Measurements from ENCODE around the gene CGB7. TPM values are rescaled to one million over a fixed set of nuclear protein-coding genes. Genes with fewer than 3 reads are reported as not detected.

The CGB7 gene
- total and polyA plus RNA-seq, 7 donors: 0.23 TPM; not detected in 6

GRCh38 chr19:49017041-49017665 is 40.4 kb downstream of the CGB7 start, which contains the start of gene LHB:
TSS of gene LHB (minus strand) at chr19:49017091. CDS start at chr19:49017081, 10 bp downstream.
- Histone ChIP-seq H3K4me1 (peaks cover 0 to 25% (median 24%) of the 10 kb centered on the region in 4 donors), H3K27me3 (peaks cover 8 to 44% (median 31%) of the 10 kb centered on the region in 3 donors), H3K27ac (no peak within 1 kb of the TSS), H3K9me3 (no peaks in the 10 kb centered on the region), H3K4me3 (peak within 1 kb of the TSS; percentile 14 to 50 (median 40)), H3K36me3 (peaks cover 0 to 35% (median 2%) of the 10 kb centered on the region in 4 donors)
- WGBS, 2 donors: 63 to 74% methylated on average over 17 of the region's 17 CpGs
- DNase-seq: no peak
- intact Hi-C loops (cut with DNase I): no loop called here
- TF ChIP-seq EP300 (IDR thresholded peaks at IDR 0.05): no peak

DNA sequence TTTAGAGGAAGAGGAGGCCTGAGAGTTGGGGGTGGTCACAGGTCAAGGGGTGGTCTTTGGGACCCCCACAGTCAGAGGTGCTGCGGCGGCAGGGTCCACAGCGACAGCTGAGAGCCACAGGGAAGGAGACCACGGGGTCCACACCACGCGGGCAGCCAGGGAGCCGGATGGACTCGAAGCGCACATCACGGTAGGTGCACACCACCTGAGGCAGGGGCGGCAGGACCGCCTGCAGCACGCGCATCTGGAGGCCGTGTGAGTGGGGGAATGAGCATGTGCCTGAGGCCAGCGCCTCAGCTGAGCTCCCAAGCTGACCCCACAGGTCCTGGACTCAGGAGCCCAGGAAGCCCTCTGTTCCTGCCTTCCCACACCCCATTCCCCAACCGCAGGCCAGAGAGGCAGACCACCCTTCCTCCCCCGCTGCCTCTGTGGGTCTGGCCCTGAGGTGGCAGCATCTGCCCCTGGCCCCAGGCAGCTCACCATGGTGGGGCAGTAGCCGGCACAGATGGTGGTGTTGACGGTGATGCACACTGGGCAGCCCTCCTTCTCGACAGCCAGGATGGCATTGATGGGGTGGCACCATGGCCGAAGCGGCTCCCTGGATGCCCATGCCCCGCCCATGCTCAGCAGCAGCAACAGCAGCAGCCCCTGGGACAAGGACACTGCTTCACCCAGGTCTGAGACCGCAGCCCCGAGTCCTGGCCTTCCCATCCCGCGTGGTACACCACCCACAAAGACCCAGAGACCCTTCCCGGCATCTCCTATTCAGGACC is 41.3 kb downstream of the CGB7 start:
- TF ChIP-seq EP300 (IDR thresholded peaks at IDR 0.05) (no peak), POLR2A (IDR thresholded peaks at IDR 0.05) (no peak), POLR2AphosphoS5 (IDR thresholded peaks at IDR 0.05) (no peak), CTCF (IDR thresholded peaks at IDR 0.05) (no peak)
- H3K4me3 ChIP-seq: no peak overlapping the region
- H3K27ac ChIP-seq: no peak overlapping the region
- DNase-seq: no peak
- peaks cover 0 to 25% (median 24%) of the 10 kb centered on the region in 4 donors for H3K4me1 ChIP-seq
- 93 to 97% methylated on average over 26 to 28 of the region's 29 CpGs for WGBS, 2 donors
- H3K36me3 ChIP-seq: peaks cover under 1 to 44% (median 11%) of the 10 kb centered on the region in 4 donors
- intact Hi-C loops (cut with DNase I): no loop called here
- peaks cover 8 to 43% (median 31%) of the 10 kb centered on the region in 3 donors for H3K27me3 ChIP-seq
- no peaks in the 10 kb centered on the region for H3K9me3 ChIP-seq

- Histone ChIP-seq H3K4me1 (peaks cover 0 to 25% (median 24%) of the 10 kb centered on the region in 4 donors), H3K27ac (no peak overlapping the region), H3K4me3 (no peak overlapping the region), H3K9me3 (no peaks in the 10 kb centered on the region), H3K36me3 (peaks cover 11 to 57% (median 14%) of the 10 kb centered on the region in 4 donors), H3K27me3 (peaks cover 8 to 30% (median 24%) of the 10 kb centered on the region in 3 donors)
- WGBS, 2 donors: 92 to 96% methylated on average over 18 of the region's 18 CpGs
- intact Hi-C loops (cut with DNase I): no loop called here
- DNase-seq: no peak
- TF ChIP-seq EP300 (IDR thresholded peaks at IDR 0.05) (no peak), POLR2A (IDR thresholded peaks at IDR 0.05) (no peak), POLR2AphosphoS5 (IDR thresholded peaks at IDR 0.05) (no peak), CTCF (IDR thresholded peaks at IDR 0.05) (no peak)
Measured at GRCh38 chr19:49014870-49015255, 42.7 kb downstream of the CGB7 start.

- 94 to 96% methylated on average over 32 of the region's 32 CpGs for WGBS, 2 donors
- DNase-seq: no peak
- peaks cover 0 to 21% (median 20%) of the 10 kb centered on the region in 4 donors for H3K4me1 ChIP-seq
- intact Hi-C loops (cut with DNase I): no loop called here
- TF ChIP-seq CTCF (IDR thresholded peaks at IDR 0.05) (no peak), POLR2A (IDR thresholded peaks at IDR 0.05) (no peak), EP300 (IDR thresholded peaks at IDR 0.05) (no peak), POLR2AphosphoS5 (IDR thresholded peaks at IDR 0.05) (no peak)
- no peaks in the 10 kb centered on the region for H3K9me3 ChIP-seq
- H3K4me3 ChIP-seq: no peak overlapping the region
- H3K36me3 ChIP-seq: peaks cover 16 to 63% (median 17%) of the 10 kb centered on the region in 4 donors
- no peak overlapping the region for H3K27ac ChIP-seq
- H3K27me3 ChIP-seq: peaks cover 4 to 25% (median 18%) of the 10 kb centered on the region in 3 donors
Measured at GRCh38 chr19:49014123-49014869, 43.3 kb downstream of the CGB7 start.

All from sigmoid colon (tissue), 7 donors.